Panc1 (cell line): ENCODE results near the gene LGI4. TPM values are rescaled to one million over a fixed set of nuclear protein-coding genes. Genes with fewer than 3 reads are reported as not detected.

Source experiments
- ATAC-seq: fragments of 200-7000 bp; cut with Tn5 transposase; 2 replicates; pipeline ENCODE4 v1.9.1; 2020; ENCODE audit warnings: mild to moderate bottlenecking, moderate library complexity
- BruUV-seq: library from RNA; stranded (reverse); fragments of 400-500 nt; replicated peaks from 2 replicates; lab custom pipeline; 2021; lab: Mats Ljungman, UMichigan
- CTCF ChIA-PET: fragments of 300-600 bp; sonication (Branson Sonifier 250); formaldehyde crosslinking; loops from one replicate; lab custom pipeline; 2022; ENCODE audit warnings: antibody characterized with exemption; lab: Charles Lee
- POLR2A ChIA-PET: fragments of 300-600 bp; sonication (Branson Sonifier 250); formaldehyde crosslinking; loops from one replicate; lab custom pipeline; 2022; ENCODE audit warnings: antibody characterized with exemption; lab: Charles Lee
- DNase-seq: peaks from one replicate; pipeline ENCODE4 v3.0.0-alpha.2; 2010; ENCODE audit warnings: low read depth, low spot score
- H3K27ac ChIP-seq: 2 replicates; pipeline ENCODE4 v1.5.1; 2011; ENCODE audit warnings: mild to moderate bottlenecking, low read length, inconsistent platforms
- H3K27me3 ChIP-seq: fragments of 200-500 bp; sonication (Bioruptor generic); 2 replicates; pipeline ENCODE4 v1.6.0; 2014; ENCODE audit warnings: low read length, inconsistent platforms; ENCODE audit not compliant: control insufficient read depth, insufficient read depth
- H3K36me3 ChIP-seq: fragments of 200-500 bp; sonication (Bioruptor generic); 2 replicates; pipeline ENCODE4 v1.5.1; 2014; ENCODE audit warnings: inconsistent platforms, mild to moderate bottlenecking, low read length, moderate library complexity; ENCODE audit not compliant: control insufficient read depth, insufficient read depth
- H3K4me1 ChIP-seq: 2 replicates; pipeline ENCODE4 v1.5.1; 2011; ENCODE audit warnings: inconsistent platforms, mild to moderate bottlenecking, low read length, moderate library complexity; ENCODE audit not compliant: control insufficient read depth, insufficient read depth
- H3K4me3 ChIP-seq, 2 experiments: 2 replicates each; pipeline ENCODE4 v1.5.1; 2011 to 2012; ENCODE audit warnings: low read depth in 2 of 2, low read length in 2 of 2, mild to moderate bottlenecking in 2 of 2, inconsistent platforms in 1 of 2, moderate library complexity in 1 of 2
- H3K9me3 ChIP-seq: fragments of 200-500 bp; sonication (Bioruptor generic); 2 replicates; pipeline ENCODE4 v1.5.1; 2014; ENCODE audit warnings: low read depth, mild to moderate bottlenecking, inconsistent platforms, low read length, moderate library complexity; ENCODE audit not compliant: control insufficient read depth, insufficient read depth
- CTCF ChIP-seq: fragments of 450-650 bp; IDR thresholded peaks from 2 replicates; pipeline ENCODE4 v1.5.1; 2017; ENCODE audit warnings: mild to moderate bottlenecking
- POLR2AphosphoS5 ChIP-seq: IDR thresholded peaks from 2 replicates; pipeline ENCODE4 v1.6.1; 2012; ENCODE audit warnings: mild to moderate bottlenecking, low read depth, low read length, moderate library complexity
- REST ChIP-seq, 2 experiments: IDR thresholded peaks; 2 replicates each; pipeline ENCODE4 v1.6.1; 2011 to 2012; ENCODE audit warnings: low read depth in 2 of 2, control low read depth in 1 of 2, low read length in 1 of 2, mild to moderate bottlenecking in 1 of 2, moderate library complexity in 1 of 2; ENCODE audit not compliant: insufficient read depth in 1 of 2
- SIN3A ChIP-seq: IDR thresholded peaks from 2 replicates; pipeline ENCODE4 v1.6.1; 2012; ENCODE audit warnings: low read depth, mild to moderate bottlenecking, low read length, moderate library complexity, borderline replicate concordance; ENCODE audit not compliant: insufficient read depth
- TCF7L2 ChIP-seq: IDR thresholded peaks from 2 replicates; pipeline ENCODE4 v1.6.1; 2011; ENCODE audit warnings: mild to moderate bottlenecking, low read depth, low read length, inconsistent platforms
- in situ Hi-C: cut with HindIII; loops from 2 replicates; pipeline ENCODE4 v1.10.0; 2016; ENCODE audit warnings: low sequenced_read_pairs, low pct_unique_long_range_greater_than_20kb
- intact Hi-C: fragments of 100-400 bp; cut with micrococcal nuclease; formaldehyde crosslinking; loops from one replicate; pipeline ENCODE4 v1.10.0; 2022; ENCODE audit not compliant: unreplicated experiment
- total RNA-seq: library from RNA; stranded (reverse); gene quantifications from one replicate; pipeline ENCODE4 v1.2.1, GENCODE V29; 2021; ENCODE audit not compliant: unreplicated experiment

Gene LGI4
- total RNA-seq, 1 experiment from 2014 or later, result 0.18 TPM

- in situ Hi-C loops, result no loop called here
- intact Hi-C loops, result no loop called here
- no peak for DNase-seq
- H3K27me3 ChIP-seq, result 0 out of 2 replicates have a peak, but pooled peaks cover 2% of the 10 kb centered on the region
- H3K4me3 ChIP-seq, result peak within 1 kb of the TSS in 1 of 2 experiments; percentile 33; a peak in 2 of 4 replicates
- H3K9me3 ChIP-seq, result no peaks in the 10 kb centered on the region
- no peak for ATAC-seq
- ChIA-PET CTCF (interaction anchor here (0.6 to 1.3 kb wide), 4 partner anchors 20 to 326 kb away, joined by 3 to 6 read pairs (median 4); partner anchors contain the start of gene LGI4), POLR2A (no interaction called here)
- H3K4me1 ChIP-seq, result no peaks in the 10 kb centered on the region
- no peaks in the 10 kb centered on the region for H3K36me3 ChIP-seq
- BruUV-seq, result no TSS peak
- TF ChIP-seq SIN3A, result no peak
- TF ChIP-seq REST (IDR thresholded peaks at IDR 0.05; ENCODE audit: insufficient read depth in 1 of 2, low read depth in 2 of 2, low read length in 1 of 2), result no peak
- no peak for TF ChIP-seq TCF7L2
- TF ChIP-seq POLR2AphosphoS5, result no peak
- no peak for TF ChIP-seq CTCF
- no peak within 1 kb of the TSS for H3K27ac ChIP-seq
Observed at GRCh38 chr19:35115177-35115951, 19.5 kb downstream of the LGI4 start, which contains the start of gene FXYD3. Gene FXYD3, plus strand, starts transcription at chr19:35115823. Its CDS starts 3,554 bp downstream, at chr19:35119377.

- no peaks in the 10 kb centered on the region for H3K9me3 ChIP-seq
- intact Hi-C loops, result no loop called here
- CTCF ChIA-PET, result interaction anchor here (0.6 to 1.3 kb wide), 3 partner anchors 20 to 294 kb away, joined by 3 to 6 read pairs (median 4); partner anchors contain the start of gene LGI4
- H3K4me3 ChIP-seq, result peak overlapping the region in 1 of 2 experiments; percentile 33; a peak in 2 of 4 replicates
- ATAC-seq, result peak; percentile 87
- BruUV-seq, result no TSS peak
- POLR2A ChIA-PET, result no interaction called here
- no peak for TF ChIP-seq POLR2AphosphoS5
- peak; percentile 100 for TF ChIP-seq CTCF
- H3K4me1 ChIP-seq, result no peaks in the 10 kb centered on the region
- in situ Hi-C loops, result no loop called here
- no peaks in the 10 kb centered on the region for H3K36me3 ChIP-seq
- H3K27ac ChIP-seq, result no peak overlapping the region
- DNase-seq, result peak; percentile 43
- H3K27me3 ChIP-seq, result 0 out of 2 replicates have a peak, but pooled peaks cover 2% of the 10 kb centered on the region
Observed at GRCh38 chr19:35114353-35115176, 20.3 kb downstream of the LGI4 start.
